Stimulated activated CD8-positive, alpha-beta memory T cell treated with anti-CD3 and anti-CD28 coated beads, Interleukin-4, amount 100 ng/mL, for 4 hours (primary cell): ENCODE measurements around the gene RNU5D-1.

ENCODE experiments used
- DNase-seq, 2 donors: peaks; one replicate each; pipeline ENCODE4 v3.0.0-alpha.2; 2020; ENCODE audit warnings: low read depth in 2 of 2, low spot score in 1 of 2

Gene RNU5D-1

GRCh38 chr1:44733365-44733764 lies 2.4 kb upstream of the RNU5D-1 start:
- no peak for DNase-seq

DNA sequence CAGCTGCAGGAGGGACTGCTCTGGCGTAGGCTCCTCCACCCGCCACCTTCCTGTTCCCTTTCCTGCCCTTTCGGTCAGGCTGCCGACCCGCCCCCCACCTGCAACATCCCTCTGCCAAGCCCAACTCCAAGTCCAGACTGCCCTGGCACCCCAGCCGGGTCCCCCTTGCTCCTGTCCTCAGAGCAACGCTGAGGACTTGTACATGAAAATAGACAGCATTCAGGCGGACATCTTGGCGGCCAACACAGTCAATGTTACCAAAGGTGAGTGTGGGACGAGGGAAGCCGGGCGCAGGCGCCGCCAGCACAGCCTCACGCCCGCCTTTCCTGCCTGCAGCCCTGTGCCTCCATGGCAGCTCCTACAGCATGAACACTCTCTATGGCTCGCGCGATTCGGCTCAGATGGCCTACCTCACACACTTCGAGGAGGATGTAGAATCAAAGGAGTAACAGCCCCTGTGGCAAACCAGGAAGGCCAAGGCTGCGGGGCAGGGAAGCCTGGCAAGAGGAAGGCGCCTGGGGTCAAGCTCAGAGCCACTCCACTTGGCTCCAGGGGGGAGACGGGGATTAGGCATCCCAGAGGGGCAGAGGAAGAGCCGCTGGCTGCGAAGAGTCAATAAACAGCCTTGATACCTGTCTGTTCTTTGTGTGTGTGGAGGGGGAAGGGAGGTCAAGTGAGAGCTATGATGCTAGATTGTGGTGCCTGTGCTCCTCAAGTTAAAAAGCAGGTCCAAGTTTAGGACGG lies 5.8 kb downstream of the RNU5D-1 start:
- no peak for DNase-seq

DNA sequence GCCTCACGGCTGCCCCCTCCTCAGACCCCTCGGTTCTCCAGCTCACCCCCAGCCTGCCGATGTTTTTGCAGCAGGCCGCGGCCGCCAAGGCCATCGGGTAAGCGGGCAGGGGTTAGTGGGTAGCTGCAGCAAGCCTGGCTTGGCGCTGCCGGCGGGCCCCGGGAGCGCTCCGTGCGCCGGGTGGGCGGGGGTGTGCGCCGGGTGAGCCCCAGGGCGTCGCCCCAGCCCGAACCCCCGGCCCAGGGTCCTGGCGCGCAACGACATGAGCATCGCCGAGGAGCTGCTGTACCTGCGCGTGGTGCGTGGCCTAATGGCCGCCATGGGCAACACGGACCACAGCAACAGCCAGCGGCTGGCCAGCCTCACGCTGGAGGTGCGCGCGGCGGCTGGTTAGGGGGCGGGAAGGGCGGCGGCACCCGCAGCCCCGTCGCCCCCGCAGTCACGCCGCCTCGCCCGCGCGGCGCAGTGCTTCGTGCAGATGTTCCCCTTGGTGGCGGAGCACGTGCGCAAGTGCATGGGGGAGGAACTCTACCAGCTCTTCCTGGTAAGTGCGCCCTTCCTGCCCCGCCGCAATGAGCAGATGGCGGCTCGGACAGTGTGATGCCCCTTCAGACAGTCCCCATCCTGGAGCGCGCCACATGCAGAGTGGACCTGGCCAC lies 6.5 kb downstream of the RNU5D-1 start:
- no peak for DNase-seq

DNA sequence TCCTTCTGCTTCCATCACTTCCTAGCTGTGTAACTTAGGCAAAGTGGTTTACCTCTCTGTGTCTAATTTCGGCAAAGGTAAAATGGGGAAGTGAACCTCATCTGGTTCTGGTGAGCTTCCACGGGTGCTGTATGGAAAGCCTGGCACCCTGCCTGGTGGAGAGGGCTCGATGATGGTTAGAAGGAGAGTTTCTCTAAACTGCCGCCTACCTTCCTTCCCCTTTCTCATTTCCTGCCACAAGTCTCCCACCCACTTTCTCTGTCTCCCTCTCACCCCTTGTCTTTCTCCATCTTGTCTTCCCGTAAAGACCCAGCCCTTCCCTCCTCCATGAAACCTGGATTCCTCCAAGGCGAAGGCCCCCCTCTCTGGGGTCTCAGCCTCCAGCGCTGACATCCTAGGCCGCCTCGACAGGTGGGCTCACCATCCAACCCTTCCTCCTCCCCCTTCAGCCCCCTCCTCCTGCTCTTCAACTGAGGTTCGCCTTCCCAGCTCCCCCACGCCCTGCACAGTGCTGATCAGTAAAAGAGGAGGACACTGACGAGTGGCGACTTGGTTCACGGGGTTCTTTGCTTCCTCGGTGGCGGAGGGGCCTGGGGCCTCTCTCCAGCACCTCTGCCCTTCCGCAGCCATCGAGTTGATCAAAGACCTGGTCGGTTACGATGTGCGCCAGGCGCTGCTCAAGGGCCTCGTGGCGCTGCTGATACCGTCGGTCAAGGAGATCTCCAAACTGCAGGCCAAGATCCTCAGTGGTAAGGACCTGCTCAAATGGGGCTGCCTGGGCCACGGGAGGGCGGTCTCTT lies 7.3 kb downstream of the RNU5D-1 start:
- DNase-seq = no peak

DNA sequence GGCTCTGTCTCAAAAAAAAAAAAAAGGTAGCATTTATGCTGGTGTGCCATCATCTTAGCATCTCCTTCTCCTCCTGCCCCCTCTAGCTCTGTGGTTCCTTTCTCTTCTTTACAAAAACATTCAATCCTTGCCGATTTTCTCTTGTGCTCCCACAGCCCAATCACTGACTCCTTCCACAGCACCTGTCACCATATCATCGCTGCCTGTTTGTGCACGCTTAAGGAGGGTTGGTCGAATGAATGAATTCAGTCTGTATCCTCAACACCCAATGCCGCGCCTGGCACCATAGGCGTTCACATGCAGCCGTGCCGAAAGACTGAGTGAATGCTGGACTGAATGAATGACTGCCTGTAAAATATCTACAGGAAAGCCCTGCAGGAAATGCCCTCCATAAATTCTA lies 7.9 kb downstream of the RNU5D-1 start:
- no peak for DNase-seq

GRCh38 chr1:44721485-44722361 lies 9.2 kb downstream of the RNU5D-1 start:
- DNase-seq = peak; percentile 44 to 45

GRCh38 chr1:44720281-44720680 lies 10.7 kb downstream of the RNU5D-1 start:
- no peak for DNase-seq

DNA sequence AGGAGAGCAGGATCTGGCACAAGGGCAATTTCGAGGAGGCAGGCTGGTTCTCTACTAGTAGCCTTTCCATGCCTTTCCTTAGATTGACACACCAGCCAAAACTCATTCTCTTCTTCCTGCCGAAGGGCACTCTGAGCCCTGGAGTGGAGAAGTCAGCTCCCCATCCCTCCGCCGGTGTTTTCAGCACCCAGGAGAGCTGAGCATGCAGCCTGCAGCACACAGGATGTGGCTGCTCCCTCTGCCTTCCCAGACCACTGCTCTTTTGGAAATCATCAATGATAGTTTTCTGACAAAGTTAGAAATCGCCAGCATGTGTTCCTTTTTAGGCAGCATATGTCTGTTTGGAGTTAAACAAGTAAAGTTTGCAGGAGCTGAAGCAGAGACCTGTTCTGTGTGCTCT lies 11.7 kb downstream of the RNU5D-1 start:
- no peak for DNase-seq

GRCh38 chr1:44718091-44718490 lies 12.9 kb downstream of the RNU5D-1 start:
- DNase-seq = no peak

DNA sequence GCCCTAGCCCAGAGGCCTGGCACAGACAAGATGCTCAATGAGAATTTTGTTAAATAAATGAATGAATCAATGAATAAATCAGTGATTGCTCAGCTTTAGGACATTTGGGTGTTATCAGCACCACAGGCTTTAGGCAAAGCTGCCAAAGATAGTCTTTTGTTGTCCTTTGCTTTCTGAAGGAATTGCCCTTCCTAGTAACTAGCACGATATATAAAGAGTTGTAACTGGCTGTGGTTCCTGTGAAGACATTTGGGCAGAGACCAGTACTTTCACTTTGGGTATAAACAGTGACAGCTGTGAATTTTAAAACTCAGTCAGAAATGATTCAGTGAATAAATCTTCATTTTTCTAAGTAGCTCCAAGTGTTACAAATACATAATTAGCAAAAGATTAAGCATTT lies 13.3 kb downstream of the RNU5D-1 start:
- no peak for DNase-seq

GRCh38 chr1:44717156-44717555 lies 13.8 kb downstream of the RNU5D-1 start:
- DNase-seq = no peak

DNA sequence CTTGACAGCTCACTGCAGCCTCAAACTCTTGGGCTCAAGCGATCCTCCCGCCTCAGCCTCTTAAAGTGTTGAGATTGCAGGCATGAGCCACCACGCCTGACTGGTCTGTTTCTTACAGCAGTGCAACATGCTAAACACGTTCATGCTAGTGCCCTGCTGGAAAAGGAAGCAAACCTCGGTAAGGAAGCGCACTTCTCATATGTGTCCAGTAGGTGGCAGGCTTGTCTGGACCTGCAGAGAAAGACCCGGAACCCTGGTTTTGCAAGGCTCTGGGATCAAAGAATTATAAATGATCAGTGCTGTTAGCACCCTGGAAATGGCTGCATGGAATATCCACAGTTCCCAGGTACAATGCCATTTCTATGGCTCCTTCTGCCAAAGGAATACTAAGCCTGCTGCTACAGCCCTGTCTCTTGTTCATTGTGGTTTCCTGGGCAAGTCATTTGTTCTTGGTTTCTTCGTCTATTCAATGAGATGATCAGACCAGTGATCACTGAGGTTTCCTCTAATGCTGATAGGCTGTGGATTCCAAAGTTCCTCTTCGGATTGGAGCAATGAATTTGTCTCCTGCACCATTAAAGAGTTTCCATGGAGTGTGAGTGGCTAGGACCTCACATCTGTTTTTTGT lies 15.9 kb downstream of the RNU5D-1 start:
- DNase-seq = peak in 1 of 2 donors; percentile 41

DNA sequence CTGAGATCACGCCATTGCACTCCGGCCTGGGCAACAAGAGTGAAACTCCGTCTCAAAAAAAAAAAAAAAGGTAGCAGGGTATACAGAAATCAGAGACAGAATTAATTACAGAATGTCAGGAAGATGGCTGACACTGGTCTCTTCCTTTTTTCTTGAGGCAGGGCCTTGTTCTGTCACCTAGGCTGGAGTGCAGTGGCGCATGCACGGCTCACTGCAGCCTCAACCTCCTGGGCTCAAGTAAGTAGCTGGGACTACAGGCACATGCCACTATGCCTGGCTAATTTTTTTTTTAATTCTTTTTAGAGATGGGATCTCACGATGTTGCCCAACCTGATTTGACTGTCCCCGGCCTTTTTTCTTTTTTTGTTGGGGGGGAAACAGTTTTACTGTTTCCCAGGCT lies 16.4 kb downstream of the RNU5D-1 start:
- no peak for DNase-seq

GRCh38 chr1:44713321-44713781 lies 17.6 kb downstream of the RNU5D-1 start:
- no peak for DNase-seq

DNA sequence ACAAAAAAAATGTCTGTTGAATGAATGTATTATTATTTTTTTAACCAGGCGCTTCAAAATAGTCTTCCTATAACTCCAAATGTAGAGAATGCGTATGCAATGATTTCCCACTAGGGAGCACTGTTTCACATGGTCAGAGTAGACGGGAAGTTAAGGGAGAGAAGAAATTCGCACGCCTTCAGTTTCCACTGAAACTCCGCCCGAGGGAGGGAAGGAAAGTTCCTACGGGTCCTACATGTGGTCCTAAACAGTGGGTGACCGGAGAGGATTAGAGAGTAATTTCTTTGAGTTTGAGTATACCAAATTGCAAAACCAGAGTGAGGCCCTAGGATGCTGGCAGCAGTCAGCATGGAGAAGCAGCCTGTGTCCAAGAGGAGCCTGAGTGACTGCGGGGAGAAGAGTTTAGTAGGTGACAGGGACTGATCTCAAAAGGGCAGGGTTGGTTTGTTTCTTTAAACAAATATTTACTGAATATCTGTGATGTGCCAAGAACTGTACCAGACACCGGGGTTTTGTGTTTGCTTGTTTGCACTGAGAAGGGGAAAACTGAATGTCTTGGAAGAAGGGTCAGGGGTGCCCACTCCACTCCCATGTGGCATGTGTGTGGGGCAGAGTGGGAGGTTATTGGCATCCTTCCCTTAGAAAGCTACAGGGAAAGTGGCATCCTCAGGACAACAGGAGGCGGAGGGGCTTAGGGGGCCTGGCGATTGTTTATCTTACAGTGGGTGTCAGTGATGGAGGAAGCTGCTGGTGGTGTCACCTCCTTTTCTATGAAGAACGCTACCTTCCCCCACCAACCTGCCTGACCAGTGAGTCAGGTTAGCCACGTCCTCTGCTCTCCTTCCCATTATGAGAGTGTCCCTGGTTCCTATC lies 22.8 kb downstream of the RNU5D-1 start:
- DNase-seq = no peak

DNA sequence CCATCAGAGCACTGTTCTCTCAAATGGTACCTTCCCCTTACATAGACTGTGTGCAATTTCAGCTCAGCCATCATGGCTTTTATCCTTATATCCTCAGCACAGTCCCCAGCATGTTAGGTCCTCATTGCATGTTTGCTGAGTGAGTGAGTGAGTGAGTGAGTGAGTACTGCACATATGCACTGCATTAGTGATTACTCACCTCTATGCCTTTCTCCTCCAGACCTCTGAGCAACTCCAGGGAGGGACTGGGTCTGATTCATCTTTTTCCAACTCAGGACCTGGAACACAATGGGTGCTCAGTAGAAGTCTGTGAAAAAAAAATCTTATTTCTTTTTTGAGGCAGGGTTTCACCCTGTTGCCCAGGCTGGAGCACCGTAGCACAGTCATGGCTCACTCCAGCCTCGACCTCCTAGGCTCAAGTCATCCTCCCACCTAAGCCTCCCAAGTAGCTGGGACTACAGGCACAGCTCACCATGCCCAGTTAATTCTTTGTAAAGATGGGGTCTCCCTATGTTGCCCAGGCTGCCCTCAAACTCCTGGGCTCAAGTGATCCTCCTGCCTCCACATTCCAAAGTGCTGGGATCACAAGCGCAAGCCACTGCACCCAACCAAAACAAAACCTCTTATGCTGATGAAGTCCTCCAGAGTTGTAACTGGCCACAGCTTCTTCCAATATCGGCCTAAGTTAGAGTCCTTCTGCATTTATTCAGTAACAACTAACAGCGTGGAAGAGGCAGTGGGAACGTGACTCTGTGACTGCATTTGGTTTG lies 23.7 kb downstream of the RNU5D-1 start:
- no peak for DNase-seq

GRCh38 chr1:44705938-44706337 lies 25.0 kb downstream of the RNU5D-1 start:
- DNase-seq = no peak

DNA sequence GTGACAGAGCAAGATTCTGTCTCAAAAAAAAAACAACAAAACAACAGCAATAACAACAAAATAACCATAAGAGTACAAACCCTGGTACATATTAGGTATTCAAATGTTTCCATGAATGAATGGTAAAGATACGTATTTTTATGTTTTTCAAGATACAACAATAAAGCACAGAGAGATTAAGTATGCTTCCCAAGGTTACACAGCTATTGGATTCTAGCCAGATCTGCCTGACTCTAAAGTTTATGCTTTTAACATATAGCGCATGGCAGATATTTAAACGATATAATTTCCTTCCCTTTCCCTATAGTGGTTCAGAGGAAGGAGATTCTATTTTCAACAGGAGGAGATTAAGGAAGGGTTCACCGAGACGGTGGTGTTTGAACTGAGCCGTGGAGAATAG lies 25.5 kb downstream of the RNU5D-1 start:
- no peak for DNase-seq

DNA sequence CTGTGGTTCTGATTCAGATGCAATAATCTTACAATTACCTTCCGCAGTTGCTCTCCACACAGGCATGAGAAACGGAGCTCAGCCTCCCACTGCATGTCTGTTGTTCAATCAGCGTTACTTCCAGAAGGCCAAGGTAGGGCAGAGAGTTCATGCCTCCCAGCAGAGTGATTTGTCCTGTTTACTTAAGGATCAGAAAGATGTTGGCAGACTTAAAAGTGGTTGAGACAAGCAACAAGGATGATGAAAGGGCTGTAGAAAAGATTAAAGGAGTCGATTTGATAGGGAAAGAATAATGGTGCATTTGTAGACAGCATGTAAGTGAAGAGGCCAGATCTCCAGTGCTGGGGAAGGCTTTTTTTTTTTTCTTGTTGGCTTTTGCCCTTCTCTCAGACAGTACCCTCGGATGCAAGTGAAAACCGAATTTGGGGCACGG lies 29.8 kb downstream of the RNU5D-1 start:
- no peak for DNase-seq
